HCT116 (cell line): ENCODE measurements around the gene ART3.

Experiments
- CEBPB ChIP-seq: IDR thresholded peaks from 2 replicates; pipeline ENCODE4 v1.6.1; 2012; ENCODE audit warnings: low read depth
- CTCF ChIP-seq, 3 experiments: fragments of 200-600 bp in 1 of 3; sonication (generic) in 1 of 3; IDR thresholded peaks in 2 of 3; conservative IDR thresholded peaks in 1 of 3; 2 replicates each; pipeline ENCODE4 v1.5.1; 2012 to 2017; ENCODE audit warnings: low read depth in 2 of 3, low read length in 2 of 3, antibody characterized with exemption in 1 of 3, borderline replicate concordance in 1 of 3, control low read depth in 1 of 3, mild to moderate bottlenecking in 1 of 3, mixed read lengths in 1 of 3, mixed run types in 1 of 3, moderate library complexity in 1 of 3; ENCODE audit not compliant: insufficient read depth in 1 of 3
- ELF1 ChIP-seq: IDR thresholded peaks from 2 replicates; pipeline ENCODE4 v1.6.1; 2012; ENCODE audit warnings: low read depth, borderline replicate concordance
- JUND ChIP-seq: IDR thresholded peaks from 2 replicates; pipeline ENCODE4 v1.6.1; 2012
- MAX ChIP-seq: IDR thresholded peaks from 2 replicates; pipeline ENCODE4 v1.6.1; 2012
- YY1 ChIP-seq: IDR thresholded peaks from 2 replicates; pipeline ENCODE4 v1.6.1; 2011; ENCODE audit warnings: low read length, low read depth, moderate library complexity, mild to moderate bottlenecking; ENCODE audit not compliant: insufficient replicate concordance; ENCODE audit errors: extremely low read depth

GRCh38 chr4:76160355-76160754 lies 85.8 kb downstream of the ART3 start:
- no peak for TF ChIP-seq YY1
- no peak for TF ChIP-seq CTCF (IDR thresholded peaks at IDR 0.05 in 2 of 3, conservative IDR thresholded peaks at IDR 0.05 in 1 of 3; ENCODE audit: borderline replicate concordance in 1 of 3, insufficient read depth in 1 of 3, low read depth in 2 of 3, low read length in 2 of 3)
- no peak for TF ChIP-seq ELF1
- TF ChIP-seq MAX, result no peak
- no peak for TF ChIP-seq CEBPB
- TF ChIP-seq JUND, result no peak
